Hepatocyte (in vitro differentiated cells): ENCODE measurements around the gene PDE4B. TPM values are rescaled to one million over a fixed set of nuclear protein-coding genes. Genes with fewer than 3 reads are reported as not detected.

Source experiments
- DNase-seq: peaks from one replicate; pipeline ENCODE4 v3.0.0-alpha.2; 2016; ENCODE audit warnings: low spot score
- H2AFZ ChIP-seq: fragments of 200-600 bp; sonication (generic); 2 replicates; pipeline ENCODE4 v1.6.0; 2016; ENCODE audit warnings: antibody characterized with exemption, mild to moderate bottlenecking
- H3K27ac ChIP-seq: fragments of 200-600 bp; sonication (generic); 2 replicates; pipeline ENCODE4 v1.5.1; 2016; ENCODE audit warnings: mild to moderate bottlenecking
- H3K27me3 ChIP-seq: fragments of 200-600 bp; sonication (generic); 2 replicates; pipeline ENCODE4 v1.6.1; 2016
- H3K36me3 ChIP-seq: fragments of 200-600 bp; sonication (generic); replicated peaks from 2 replicates; pipeline ENCODE4 v1.5.1; 2016; ENCODE audit warnings: low read depth; ENCODE audit not compliant: insufficient read depth
- H3K4me1 ChIP-seq: fragments of 200-600 bp; sonication (generic); 2 replicates; pipeline ENCODE4 v1.5.1; 2016; ENCODE audit warnings: mild to moderate bottlenecking, moderate library complexity; ENCODE audit not compliant: insufficient read depth
- H3K4me2 ChIP-seq: fragments of 200-600 bp; sonication (generic); 2 replicates; pipeline ENCODE4 v1.6.0; 2016
- H3K4me3 ChIP-seq: fragments of 200-600 bp; sonication (generic); 2 replicates; pipeline ENCODE4 v1.5.1; 2016; ENCODE audit warnings: mild to moderate bottlenecking
- H3K79me2 ChIP-seq: fragments of 200-600 bp; sonication (generic); 2 replicates; pipeline ENCODE4 v1.6.0; 2017; ENCODE audit warnings: mild to moderate bottlenecking
- H3K9me2 ChIP-seq: fragments of 200-600 bp; sonication (generic); replicated peaks from 2 replicates; pipeline ENCODE4 v1.6.0; 2017; ENCODE audit warnings: mild to moderate bottlenecking; ENCODE audit not compliant: insufficient read depth
- H3K9me3 ChIP-seq: fragments of 200-600 bp; sonication (generic); 2 replicates; pipeline ENCODE4 v1.5.1; 2016; ENCODE audit warnings: low read depth, mild to moderate bottlenecking
- H4K20me1 ChIP-seq: fragments of 200-600 bp; sonication (generic); 2 replicates; pipeline ENCODE4 v1.6.0; 2016; ENCODE audit warnings: mild to moderate bottlenecking; ENCODE audit not compliant: insufficient read depth, poor library complexity, severe bottlenecking
- CTCF ChIP-seq: fragments of 200-600 bp; sonication (generic); IDR thresholded peaks from 2 replicates; pipeline ENCODE4 v1.5.1; 2016; ENCODE audit warnings: antibody characterized with exemption, mild to moderate bottlenecking; ENCODE audit not compliant: poor library complexity
- EZH2 ChIP-seq: fragments of 200-600 bp; sonication (generic); IDR thresholded peaks from 2 replicates; pipeline ENCODE4 v1.6.1; 2016; ENCODE audit warnings: antibody characterized with exemption, mild to moderate bottlenecking, borderline replicate concordance
- EZH2phosphoT487 ChIP-seq: fragments of 200-600 bp; sonication (generic); IDR thresholded peaks from one replicate; pipeline ENCODE4 v1.6.1; 2018; ENCODE audit warnings: antibody characterized with exemption, mild to moderate bottlenecking, low read depth, moderate library complexity; ENCODE audit not compliant: unreplicated experiment, severe bottlenecking
- WGBS: methylation state at CpG from one replicate; pipeline ENCODE4 v1.1.6; 2016; ENCODE audit warnings: low lambda C conversion rate; ENCODE audit errors: missing lambda C conversion rate; 5-methylcytosine and 5-hydroxymethylcytosine counted together
- polyA plus RNA-seq: library from polyadenylated mRNA; unstranded; fragments of >200 nt; fragmentation: Nextera tagmentation; extraction: Ambion mirVana; gene quantifications from 2 replicates; pipeline ENCODE4 v1.2.1, GENCODE V29; 2016
- total RNA-seq: library from RNA; depleted of rRNA; stranded (reverse); fragments of >200 nt; gene quantifications from 2 replicates; pipeline ENCODE4 v1.2.3, GENCODE V29; 2014

Gene PDE4B
- total and polyA plus RNA-seq, 2 experiments from 2014 or later, result 1.8 to 3.4 TPM

GRCh38 chr1:66197785-66198184 lies 405.1 kb downstream of the PDE4B start:
- 84% methylated on average over 1 of the region's 1 CpG for WGBS
- Histone ChIP-seq H4K20me1 (no peaks in the 10 kb centered on the region), H2AFZ (no peak overlapping the region), H3K79me2 (no peaks in the 10 kb centered on the region), H3K9me2 (no peaks in the 10 kb centered on the region), H3K4me3 (no peak overlapping the region), H3K4me1 (no peaks in the 10 kb centered on the region), H3K36me3 (no peaks in the 10 kb centered on the region), H3K27ac (no peak overlapping the region), H3K27me3 (no peaks in the 10 kb centered on the region), H3K4me2 (no peak overlapping the region), H3K9me3 (no peaks in the 10 kb centered on the region)
- TF ChIP-seq EZH2phosphoT487 (no peak), EZH2 (no peak), CTCF (no peak)
- DNase-seq, result peak; percentile 44

- Histone ChIP-seq H3K4me2 (peak overlapping the region; percentile 26), H4K20me1 (no peaks in the 10 kb centered on the region), H2AFZ (no peak overlapping the region), H3K27ac (peak overlapping the region; percentile 86), H3K9me2 (no peaks in the 10 kb centered on the region), H3K27me3 (no peaks in the 10 kb centered on the region), H3K36me3 (no peaks in the 10 kb centered on the region), H3K4me1 (no peaks in the 10 kb centered on the region), H3K4me3 (no peak overlapping the region), H3K79me2 (no peaks in the 10 kb centered on the region), H3K9me3 (no peaks in the 10 kb centered on the region)
- TF ChIP-seq EZH2phosphoT487 (no peak), EZH2 (no peak), CTCF (no peak)
- 62% methylated on average over 2 of the region's 2 CpGs for WGBS
- peak; percentile 41 for DNase-seq
Measured at GRCh38 chr1:66206563-66207144, 414.0 kb downstream of the PDE4B start.

GRCh38 chr1:66207484-66207883 lies 414.8 kb downstream of the PDE4B start:
- Histone ChIP-seq H4K20me1 (no peaks in the 10 kb centered on the region), H3K27ac (no peak overlapping the region), H3K9me3 (no peaks in the 10 kb centered on the region), H3K4me2 (no peak overlapping the region), H2AFZ (no peak overlapping the region), H3K27me3 (no peaks in the 10 kb centered on the region), H3K4me3 (no peak overlapping the region), H3K36me3 (no peaks in the 10 kb centered on the region), H3K4me1 (no peaks in the 10 kb centered on the region), H3K79me2 (no peaks in the 10 kb centered on the region), H3K9me2 (no peaks in the 10 kb centered on the region)
- no peak for DNase-seq
- 45% methylated on average over 3 of the region's 3 CpGs for WGBS
- no peak for TF ChIP-seq CTCF
- no peak for TF ChIP-seq EZH2

- no peaks in the 10 kb centered on the region for H4K20me1 ChIP-seq
- DNase-seq, result no peak
- no peaks in the 10 kb centered on the region for H3K36me3 ChIP-seq
- H3K9me3 ChIP-seq, result no peaks in the 10 kb centered on the region
- no peak overlapping the region for H3K4me3 ChIP-seq
- H2AFZ ChIP-seq, result no peak overlapping the region
- TF ChIP-seq CTCF, result no peak
- H3K4me2 ChIP-seq, result no peak overlapping the region
- no peaks in the 10 kb centered on the region for H3K79me2 ChIP-seq
- no peaks in the 10 kb centered on the region for H3K4me1 ChIP-seq
- no peak overlapping the region for H3K27ac ChIP-seq
- H3K27me3 ChIP-seq, result no peaks in the 10 kb centered on the region
- no peaks in the 10 kb centered on the region for H3K9me2 ChIP-seq
Measured at GRCh38 chr1:66208632-66209031, 415.9 kb downstream of the PDE4B start.
